ENCODE results near the gene ZMYM1. TPM values are rescaled to one million over a fixed set of nuclear protein-coding genes. Genes with fewer than 3 reads are reported as not detected.
A peak's percentile ranks its signal among the peaks of the same experiment; 100 is the strongest.

ZMYM1 gene
- 1 to 10 TPM; 6.8 to 8.9 TPM for total RNA-seq

- CTCF ChIA-PET = interaction anchor here (0.6 to 1.4 kb wide), 6 partner anchors 123 to 490 kb away, joined by 3 to 4 read pairs (median 3); partner anchors contain the start of gene SMIM12
- POLR2A ChIA-PET = interaction anchor here (0.7 to 2.0 kb wide), 8 partner anchors 12 to 213 kb away, joined by 3 to 10 read pairs (median 4); partner anchors contain the start of gene TMEM35B
- Mint-ChIP-seq H3K4me3 (peak within 1 kb of the TSS; percentile 83), H3K27ac (peak within 1 kb of the TSS; percentile 93), H3K36me3 (ENCODE audit: low read depth) (peaks cover 1% of the 10 kb centered on the region), H3K9me3 (peaks cover 1% of the 10 kb centered on the region), H3K4me1 (ENCODE audit: low read depth) (peaks cover 30% of the 10 kb centered on the region), H3K27me3 (peaks cover 4% of the 10 kb centered on the region)
- intact Hi-C loops (cut with micrococcal nuclease) = loop anchor here (5.0 kb wide), 1 partner anchor 47 kb away; the partner anchor contains the start of gene ZMYM6
- ATAC-seq = peak; percentile 98
- TF ChIP-seq CTCF (IDR thresholded peaks at IDR 0.05) = no peak
- DNase-seq = peak; percentile 97
Measured at GRCh38 chr1:35079003-35079930, at the start of gene ZMYM1. TSS of gene ZMYM1 (plus strand) at chr1:35079385. CDS start at chr1:35093988, 14,603 bp downstream.

GRCh38 chr1:35029761-35030160 lies 49.4 kb upstream of the ZMYM1 start:
- no peak for TF ChIP-seq CTCF (IDR thresholded peaks at IDR 0.05)
- ChIA-PET CTCF (interaction anchor here (0.7 to 2.7 kb wide), 6 partner anchors 10 to 169 kb away, joined by 3 to 7 read pairs (median 4); partner anchors contain the start of gene TMEM35B), POLR2A (interaction anchor here (0.9 to 3.4 kb wide), 5 partner anchors 9 to 161 kb away, joined by 3 to 13 read pairs (median 3); partner anchors contain the start of gene TMEM35B)
- DNase-seq (no peak), ATAC-seq (no peak)
- intact Hi-C loops (cut with micrococcal nuclease) = loop anchor here (5.0 kb wide), 1 partner anchor 48 kb away; the partner anchor contains the start of gene ZMYM1
- Mint-ChIP-seq H3K36me3 (ENCODE audit: low read depth) (peaks cover 38% of the 10 kb centered on the region), H3K4me3 (peak overlapping the region; percentile 98), H3K27me3 (no peaks in the 10 kb centered on the region), H3K4me1 (ENCODE audit: low read depth) (peaks cover 29% of the 10 kb centered on the region), H3K27ac (no peak overlapping the region), H3K9me3 (peaks cover 5% of the 10 kb centered on the region)

DNA sequence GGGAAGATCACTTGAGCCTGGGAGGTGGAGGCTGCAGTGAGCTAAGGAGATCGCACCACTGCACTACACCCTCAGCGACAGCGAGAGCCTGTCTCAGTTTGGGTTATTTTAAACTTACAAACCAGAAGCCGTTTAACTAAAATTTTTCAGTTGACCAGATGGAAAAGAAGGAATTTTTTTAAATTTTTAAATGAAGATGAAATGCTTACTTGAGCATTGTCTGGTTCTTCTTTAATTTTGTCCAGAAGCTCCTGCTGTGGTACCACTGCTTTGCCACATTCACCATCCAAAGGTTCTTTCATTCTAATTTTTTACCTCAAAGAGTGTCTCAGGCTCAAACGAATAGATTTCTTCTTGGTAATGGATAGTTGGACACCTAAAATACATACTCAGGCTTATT lies 48.8 kb upstream of the ZMYM1 start:
- peaks cover 29% of the 10 kb centered on the region for H3K4me1 Mint-ChIP-seq (ENCODE audit: low read depth)
- CTCF ChIA-PET = interaction anchor here (0.7 to 2.7 kb wide), 6 partner anchors 11 to 170 kb away, joined by 3 to 9 read pairs (median 6); partner anchors contain the start of gene TMEM35B

GRCh38 chr1:35030756-35031446 lies 48.3 kb upstream of the ZMYM1 start:
- intact Hi-C loops (cut with micrococcal nuclease) = loop anchor here (5.0 kb wide), 1 partner anchor 46 kb away; the partner anchor contains the start of gene ZMYM1
- CTCF ChIA-PET = interaction anchor here (1.7 to 2.7 kb wide), 4 partner anchors 11 to 170 kb away, joined by 5 to 9 read pairs (median 7); partner anchors contain the start of gene TMEM35B
- Mint-ChIP-seq H3K27ac (peak overlapping the region; percentile 95), H3K4me3 (peak overlapping the region; percentile 98), H3K9me3 (peaks cover 5% of the 10 kb centered on the region), H3K27me3 (no peaks in the 10 kb centered on the region), H3K4me1 (ENCODE audit: low read depth) (peaks cover 25% of the 10 kb centered on the region), H3K36me3 (ENCODE audit: low read depth) (peaks cover 34% of the 10 kb centered on the region)
- ATAC-seq (peak; percentile 68), DNase-seq (peak; percentile 71)
- POLR2A ChIA-PET = interaction anchor here (0.9 to 3.4 kb wide), 12 partner anchors 10 to 160 kb away, joined by 3 to 13 read pairs (median 4); partner anchors contain the start of genes TMEM35B and ZMYM1
- TF ChIP-seq CTCF (IDR thresholded peaks at IDR 0.05) = no peak

More for the DNA sequence above, 48.8 kb upstream of the ZMYM1 start:
- peak overlapping the region; percentile 98 for H3K4me3 Mint-ChIP-seq
- peak overlapping the region; percentile 95 for H3K27ac Mint-ChIP-seq
- H3K9me3 Mint-ChIP-seq = peaks cover 5% of the 10 kb centered on the region
- no peak for TF ChIP-seq CTCF (IDR thresholded peaks at IDR 0.05)
- H3K36me3 Mint-ChIP-seq (ENCODE audit: low read depth) = peaks cover 38% of the 10 kb centered on the region
- DNase-seq (peak; percentile 4), ATAC-seq (no peak)
- no peaks in the 10 kb centered on the region for H3K27me3 Mint-ChIP-seq
- intact Hi-C loops (cut with micrococcal nuclease) = loop anchor here (5.0 kb wide), 1 partner anchor 47 kb away; the partner anchor contains the start of gene ZMYM1
- POLR2A ChIA-PET = interaction anchor here (0.9 to 3.4 kb wide), 12 partner anchors 9 to 160 kb away, joined by 3 to 13 read pairs (median 3); partner anchors contain the start of genes TMEM35B and ZMYM1

Measured in activated CD8-positive, alpha-beta T cell treated with anti-CD3 and anti-CD28 coated beads for 36 hours (primary cell).